ENCODE results near the gene SCARB1. TPM values are rescaled to one million over a fixed set of nuclear protein-coding genes. Genes with fewer than 3 reads are reported as not detected.

SCARB1 gene
- total and polyA plus RNA-seq, 9 of the 15 experiments (the other 6 are each of a cell fraction or from before 2014, with no cell fraction given), result 0.56 to 157 (median 52.8) TPM

GRCh38 chr12:124906606-124907261 lies 43.1 kb upstream of the SCARB1 start (continued):
- TF ChIP-seq ZNF592 (IDR thresholded peaks at IDR 0.05) (peak; percentile 92), ELF2 (CRISPR knock-in tag; IDR thresholded peaks at IDR 0.05) (peak; percentile 22; the same call in 1 of the 2 replicates), MEF2A (IDR thresholded peaks at IDR 0.05; ENCODE audit: control insufficient read depth, low read depth, low read length) (0 out of 2 replicates have a peak, but pooled peaks have one; percentile 11), FOXK2 (conservative IDR thresholded peaks at IDR 0.05 in 1 of 2, IDR thresholded peaks at IDR 0.05 in 1 of 2; ENCODE audit: low read depth in 2 of 2) (peak; percentile 97 to 98), ZBTB7A (IDR thresholded peaks at IDR 0.05; ENCODE audit: borderline replicate concordance, control insufficient read depth, low read depth, low read length) (no peak), ID3 (CRISPR knock-in tag; IDR thresholded peaks at IDR 0.05) (no peak), ID3 (tag; IDR thresholded peaks at IDR 0.05) (no peak), ZNF316 (IDR thresholded peaks at IDR 0.05) (peak; percentile 42), SMAD3 (CRISPR knock-in tag; conservative IDR thresholded peaks at IDR 0.05) (no peak), ETV5 (CRISPR knock-in tag; IDR thresholded peaks at IDR 0.05; ENCODE audit: low read depth) (no peak), ZNF551 (CRISPR knock-in tag; IDR thresholded peaks at IDR 0.05) (no peak), MAX (CRISPR knock-in tag; IDR thresholded peaks at IDR 0.05) (no peak), ZBTB17 (CRISPR knock-in tag; IDR thresholded peaks at IDR 0.05) (no peak), NFE2L1 (tag; IDR thresholded peaks at IDR 0.05; ENCODE audit: borderline replicate concordance, low read depth) (no peak), NCOA1 (IDR thresholded peaks at IDR 0.05; ENCODE audit: low read depth) (no peak), C11orf30 (IDR thresholded peaks at IDR 0.05; ENCODE audit: low read depth) (peak; percentile 50; the same call in 1 of the 2 replicates), BCLAF1 (IDR thresholded peaks at IDR 0.05; ENCODE audit: borderline replicate concordance in 1 of 2, control insufficient read depth in 1 of 2, low read depth in 2 of 2, low read length in 1 of 2) (0 out of 4 replicates have a peak, but pooled peaks of 1 of the 2 experiments have one; percentile 26), DPF2 (IDR thresholded peaks at IDR 0.05) (peak; percentile 72), OTX1 (CRISPR knock-in tag; IDR thresholded peaks at IDR 0.05) (no peak), ZNF766 (CRISPR knock-in tag; conservative IDR thresholded peaks at IDR 0.05) (0 out of 2 replicates have a peak, but pooled peaks have one; percentile 28)
